Subcutaneous preadipocyte (primary cell): ENCODE results near the gene CDH12. TPM values are rescaled to one million over a fixed set of nuclear protein-coding genes. Genes with fewer than 3 reads are reported as not detected.

Experiments
- total RNA-seq: library from RNA; depleted of rRNA; stranded (reverse); fragments of >200 nt; gene quantifications from 2 replicates; pipeline ENCODE4 v1.2.3, GENCODE V29; 2012

Gene CDH12
- not detected in 2 replicates for total RNA-seq

DNA sequence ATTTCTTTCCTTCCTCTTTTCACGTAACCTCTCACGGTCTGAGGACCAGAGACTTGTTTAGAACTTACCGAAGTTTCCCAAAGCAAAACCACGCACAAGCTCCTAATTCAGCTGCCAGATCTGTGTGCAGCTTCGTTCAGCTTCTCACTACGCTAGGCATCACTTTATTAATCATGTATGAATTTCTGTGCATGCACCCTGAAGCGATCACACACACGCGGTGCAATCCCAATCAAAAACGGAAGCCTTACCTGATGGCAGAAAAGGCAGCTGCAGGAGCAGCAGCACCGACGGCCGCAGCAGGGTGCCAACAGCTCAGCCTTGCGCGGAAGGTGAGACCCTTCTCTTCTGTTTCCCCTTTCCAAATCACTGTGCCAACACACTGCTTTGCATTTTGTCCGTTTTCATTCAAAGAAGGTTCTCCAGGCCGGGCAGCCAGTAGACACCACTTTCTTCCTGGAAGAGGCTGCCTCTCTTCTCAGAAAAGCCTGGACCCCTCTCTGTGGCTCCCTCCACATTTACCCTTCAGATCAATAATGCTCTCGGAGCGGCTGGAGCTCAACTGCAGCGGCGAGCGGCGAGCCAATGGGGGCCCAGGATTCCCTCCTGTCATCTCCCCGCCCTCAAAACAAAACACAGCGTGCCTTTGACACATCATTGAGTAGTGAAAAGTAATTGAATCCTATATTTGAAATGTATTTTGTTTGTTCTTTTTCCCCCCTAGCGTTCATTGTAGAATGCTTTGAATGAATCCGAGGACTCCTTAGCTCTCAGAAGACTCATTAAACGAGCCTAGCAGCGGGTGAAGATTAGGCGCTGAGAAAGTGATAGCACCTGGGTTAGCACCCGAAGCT lies at the start of gene CDH12:
TSS of gene CDH12 (minus strand) at position 538 of the 854 bp plus-strand sequence.

